H1 (cell line): Measurements from ENCODE around the gene MT1G. TPM values are rescaled to one million over a fixed set of nuclear protein-coding genes. Genes with fewer than 3 reads are reported as not detected.

Source experiments
- CTCF ChIA-PET: fragments of 300-600 bp; sonication (Branson Sonifier 250); formaldehyde crosslinking; loops from one replicate; lab custom pipeline; 2021; ENCODE audit not compliant: partially characterized antibody; lab: Charles Lee
- POLR2A ChIA-PET: fragments of 300-600 bp; sonication (Branson Sonifier 250); formaldehyde crosslinking; loops from one replicate; lab custom pipeline; 2021; ENCODE audit warnings: inconsistent platforms; ENCODE audit not compliant: partially characterized antibody; lab: Charles Lee
- DNase-seq, 2 experiments: peaks; one replicate each; pipeline versions ENCODE4 v3.0.0 to v3.0.0-alpha.2; 2010 to 2022; ENCODE audit warnings: low spot score in 2 of 2, low read depth in 1 of 2, mixed read lengths in 1 of 2
- FAIRE-seq: peaks from 2 replicates; lab custom pipeline; 2011; peaks lifted over from hg19 to GRCh38; lab: Jason Lieb, UNC
- H2AFZ ChIP-seq: 2 replicates; pipeline ENCODE4 v1.8.1; 2012; ENCODE audit warnings: low read length, inconsistent platforms
- H2AK5ac ChIP-seq: 2 replicates; pipeline ENCODE4 v1.6.1; 2013; ENCODE audit warnings: low read depth, low read length
- H2BK120ac ChIP-seq: replicated peaks from 2 replicates; pipeline ENCODE3; 2013; ENCODE audit warnings: low read depth, low read length, inconsistent platforms
- H2BK12ac ChIP-seq: 2 replicates; pipeline ENCODE4 v1.6.1; 2013; ENCODE audit warnings: low read depth, low read length
- H2BK15ac ChIP-seq: 2 replicates; pipeline ENCODE4 v1.6.1; 2013; ENCODE audit warnings: low read length
- H2BK20ac ChIP-seq: 2 replicates; pipeline ENCODE4 v1.6.1; 2013; ENCODE audit warnings: low read length
- H2BK5ac ChIP-seq: 2 replicates; pipeline ENCODE4 v1.6.1; 2013; ENCODE audit warnings: low read depth, low read length
- H3K14ac ChIP-seq: 2 replicates; pipeline ENCODE4 v1.6.1; 2013; ENCODE audit warnings: inconsistent platforms; ENCODE audit not compliant: insufficient read length
- H3K18ac ChIP-seq: 2 replicates; pipeline ENCODE4 v1.6.1; 2013; ENCODE audit warnings: low read length; ENCODE audit errors: extremely low read depth
- H3K23ac ChIP-seq: 2 replicates; pipeline ENCODE4 v1.6.1; 2013; ENCODE audit warnings: inconsistent platforms; ENCODE audit not compliant: insufficient read length
- H3K23me2 ChIP-seq: 2 replicates; pipeline ENCODE4 v1.6.1; 2013; ENCODE audit warnings: low read depth, low read length
- H3K27ac ChIP-seq: 2 replicates; pipeline ENCODE4 v1.6.1; 2011; ENCODE audit warnings: low read depth, low read length, inconsistent platforms
- H3K27me3 ChIP-seq, 4 experiments: replicated peaks in 1 of 4; 1 replicate in 1 of 4; 2 replicates in 3 of 4; pipeline versions ENCODE4 v1.6.1 to v1.8.1; 2011 to 2013; ENCODE audit warnings: low read length in 3 of 4, mild to moderate bottlenecking in 3 of 4, inconsistent platforms in 2 of 4, mixed read lengths in 2 of 4, moderate library complexity in 1 of 4; ENCODE audit not compliant: control insufficient read depth in 3 of 4, insufficient read depth in 3 of 4; ENCODE audit errors: extremely low read depth in 1 of 4
- H3K36me3 ChIP-seq, 4 experiments: 2 replicates each; pipeline versions ENCODE4 v1.6.1 to v1.8.1; 2011 to 2013; ENCODE audit warnings: mild to moderate bottlenecking in 4 of 4, low read length in 3 of 4, moderate library complexity in 2 of 4, control low read depth in 1 of 4, inconsistent platforms in 1 of 4; ENCODE audit not compliant: insufficient read depth in 4 of 4, control insufficient read depth in 2 of 4
- H3K4ac ChIP-seq: replicated peaks from 2 replicates; pipeline ENCODE3; 2013; ENCODE audit warnings: low read length, low read depth, mixed read lengths, inconsistent platforms; ENCODE audit not compliant: insufficient read length
- H3K4me1 ChIP-seq, 4 experiments: replicated peaks in 1 of 4; 1 replicate in 1 of 4; 2 replicates in 3 of 4; pipeline versions ENCODE4 v1.6.1 to v1.8.1; 2011 to 2013; ENCODE audit warnings: low read length in 3 of 4, inconsistent platforms in 2 of 4, mixed read lengths in 1 of 4; ENCODE audit not compliant: insufficient read depth in 4 of 4, control insufficient read depth in 3 of 4
- H3K4me2 ChIP-seq, 2 experiments: 2 replicates each; pipeline versions ENCODE4 v1.6.1 to v1.8.1; 2011 to 2013; ENCODE audit warnings: low read depth in 2 of 2, low read length in 2 of 2, control low read depth in 1 of 2, inconsistent platforms in 1 of 2, mild to moderate bottlenecking in 1 of 2; ENCODE audit not compliant: insufficient read depth in 1 of 2
- H3K4me3 ChIP-seq, 4 experiments: fragments of 200-600, 300-600 bp in 1 of 4; sonication (generic), shearing (Covaris generic), sonication (Bioruptor Twin) in 1 of 4; 2 replicates each; pipeline versions ENCODE4 v1.5.1 to v1.8.1; 2011 to 2016; ENCODE audit warnings: low read length in 4 of 4, low read depth in 3 of 4, control low read depth in 2 of 4, inconsistent platforms in 2 of 4, mild to moderate bottlenecking in 2 of 4, mixed read lengths in 1 of 4, moderate library complexity in 1 of 4; ENCODE audit not compliant: insufficient read depth in 2 of 4; ENCODE audit errors: extremely low read depth in 1 of 4
- H3K56ac ChIP-seq: replicated peaks from 2 replicates; pipeline ENCODE3; 2013; ENCODE audit warnings: low read depth, mild to moderate bottlenecking, mixed read lengths, low read length, inconsistent platforms; ENCODE audit not compliant: insufficient read length
- H3K79me1 ChIP-seq: 2 replicates; pipeline ENCODE4 v1.6.1; 2013; ENCODE audit warnings: low read depth, low read length, control low read depth
- H3K79me2 ChIP-seq, 2 experiments: 2 replicates each; pipeline versions ENCODE4 v1.6.1 to v1.8.1; 2012 to 2013; ENCODE audit warnings: low read length in 2 of 2, mild to moderate bottlenecking in 2 of 2, inconsistent platforms in 1 of 2; ENCODE audit not compliant: insufficient read depth in 2 of 2, control insufficient read depth in 1 of 2
- H3K9ac ChIP-seq, 4 experiments: replicated peaks in 1 of 4; 1 replicate in 1 of 4; 2 replicates in 3 of 4; pipeline versions ENCODE4 v1.6.1 to v1.8.1; 2011 to 2013; ENCODE audit warnings: low read depth in 3 of 4, low read length in 3 of 4, control low read depth in 2 of 4, mild to moderate bottlenecking in 2 of 4, moderate library complexity in 2 of 4, inconsistent platforms in 1 of 4; ENCODE audit errors: extremely low read depth in 1 of 4
- H3K9me3 ChIP-seq, 2 experiments: 2 replicates each; pipeline versions ENCODE4 v1.6.1 to v1.8.1; 2012 to 2013; ENCODE audit warnings: mild to moderate bottlenecking in 2 of 2, moderate library complexity in 2 of 2, control low read depth in 1 of 2, inconsistent platforms in 1 of 2, low read depth in 1 of 2, low read length in 1 of 2, mixed read lengths in 1 of 2; ENCODE audit not compliant: insufficient read depth in 2 of 2
- H4K20me1 ChIP-seq, 2 experiments: replicated peaks in 1 of 2; 2 replicates each; pipeline versions ENCODE3 to v1.8.1; 2011 to 2013; ENCODE audit warnings: inconsistent platforms in 2 of 2, low read length in 2 of 2, mild to moderate bottlenecking in 1 of 2; ENCODE audit not compliant: insufficient read depth in 2 of 2, control insufficient read depth in 1 of 2
- H4K5ac ChIP-seq: 2 replicates; pipeline ENCODE4 v1.6.1; 2013; ENCODE audit warnings: low read length, low read depth, mixed read lengths, inconsistent platforms; ENCODE audit not compliant: insufficient read length
- H4K8ac ChIP-seq: 2 replicates; pipeline ENCODE4 v1.8.0; 2013; ENCODE audit warnings: mild to moderate bottlenecking, moderate library complexity, low read length, inconsistent platforms; ENCODE audit not compliant: insufficient read depth; ENCODE audit errors: extremely low read depth
- H4K91ac ChIP-seq: replicated peaks from 2 replicates; pipeline ENCODE3; 2013; ENCODE audit warnings: low read length, mixed read lengths, inconsistent platforms; ENCODE audit not compliant: insufficient read length
- ASH2L ChIP-seq: fragments of 200-600, 300-600 bp; sonication (generic); IDR thresholded peaks from one replicate; pipeline ENCODE4 v1.7.1; 2017; ENCODE audit warnings: low read length
- CBX5 ChIP-seq: fragments of 300-800, 300-1000 bp; sonication (generic); IDR thresholded peaks from 2 replicates; pipeline ENCODE4 v1.7.1; 2016; ENCODE audit warnings: antibody characterized with exemption, low read length, low read depth
- CEBPB ChIP-seq: IDR thresholded peaks from 2 replicates; pipeline ENCODE4 v1.6.1; 2012; ENCODE audit warnings: low read depth, low read length
- CHD2 ChIP-seq: IDR thresholded peaks from 2 replicates; pipeline ENCODE4 v1.6.1; 2012; ENCODE audit warnings: low read length, improper control_type of control experiment
- EP300 ChIP-seq, 2 experiments: IDR thresholded peaks; 1 replicate in 1 of 2; 2 replicates in 1 of 2; pipeline ENCODE4 v1.6.1; 2011 to 2012; ENCODE audit warnings: low read depth in 2 of 2, low read length in 2 of 2, mild to moderate bottlenecking in 2 of 2, borderline replicate concordance in 1 of 2, inconsistent platforms in 1 of 2, moderate library complexity in 1 of 2
- EZH2 ChIP-seq: fragments of 200-600 bp; sonication (generic); IDR thresholded peaks from 2 replicates; pipeline ENCODE4 v1.7.1; 2012; ENCODE audit warnings: low read depth, mild to moderate bottlenecking, moderate library complexity, low read length, inconsistent platforms; ENCODE audit not compliant: severe bottlenecking
- FOSL1 ChIP-seq: IDR thresholded peaks from 2 replicates; pipeline ENCODE4 v1.6.1; 2011; ENCODE audit warnings: mild to moderate bottlenecking, low read depth, low read length, moderate library complexity; ENCODE audit not compliant: insufficient read depth
- NANOG ChIP-seq: IDR thresholded peaks from 2 replicates; pipeline ENCODE4 v1.6.1; 2011; ENCODE audit warnings: low read length, low read depth, mild to moderate bottlenecking, inconsistent platforms; ENCODE audit not compliant: insufficient read depth, poor library complexity, severe bottlenecking
- RXRA ChIP-seq: IDR thresholded peaks from 2 replicates; pipeline ENCODE4 v1.6.1; 2011; ENCODE audit warnings: low read depth, mild to moderate bottlenecking, low read length, moderate library complexity; ENCODE audit not compliant: insufficient read depth
- SRF ChIP-seq: IDR thresholded peaks from 2 replicates; pipeline ENCODE4 v1.6.1; 2011; ENCODE audit warnings: mild to moderate bottlenecking, low read depth, low read length, moderate library complexity
- TAF7 ChIP-seq: optimal IDR thresholded peaks from 2 replicates; pipeline ENCODE3; 2011; ENCODE audit warnings: low read depth, mild to moderate bottlenecking, inconsistent platforms, low read length, moderate library complexity, borderline replicate concordance
- TBP ChIP-seq: IDR thresholded peaks from 2 replicates; pipeline ENCODE4 v1.6.1; 2011; ENCODE audit warnings: low read depth, low read length, improper control_type of control experiment
- TCF12 ChIP-seq: IDR thresholded peaks from 2 replicates; pipeline ENCODE4 v1.6.1; 2011; ENCODE audit warnings: low read depth, mild to moderate bottlenecking, low read length
- WGBS, 2 experiments: shearing (Covaris generic) in 1 of 2; methylation state at CpG; one replicate each; pipeline versions ENCODE4 v1.1.6 to v1.1.7; 2013 to 2015; ENCODE audit warnings: low lambda C conversion rate in 2 of 2, mixed read lengths in 2 of 2, inconsistent platforms in 1 of 2, low coverage in 1 of 2, missing lambda C conversion rate in 1 of 2; ENCODE audit not compliant: insufficient replicate concordance in 2 of 2, insufficient coverage in 1 of 2, insufficient read length in 1 of 2; ENCODE audit errors: extremely low coverage in 1 of 2, missing lambda C conversion rate in 1 of 2; 5-methylcytosine and 5-hydroxymethylcytosine counted together
- polyA plus RNA-seq, 7 experiments: library from polyadenylated mRNA; depleted of rRNA in 3 of 7; stranded (reverse) in 5 of 7; unstranded in 2 of 7; fragments of >200 nt in 5 of 7; fragments of 200-250 nt in 2 of 7; gene quantifications; 1 replicate in 5 of 7; 2 replicates in 1 of 7; 4 replicates in 1 of 7; pipeline versions ENCODE4 v1.2.1 to v1.2.3, GENCODE V29; 2011 to 2013; ENCODE audit warnings: missing spikeins in 2 of 7, mixed read lengths in 2 of 7
- total RNA-seq: library from RNA; stranded (reverse); fragmentation: NEBNext Ultra II Directional; extraction: Animal tissue kit (Norgen Biotek cat#: 25700); gene quantifications from 2 replicates; pipeline ENCODE4 v1.2.1, GENCODE V29; 2021
- TF ChIP-seq, protein P1 (sequence below): IDR thresholded peaks from 2 replicates; pipeline ENCODE4 v1.6.1; 2011; ENCODE audit warnings: low read length, improper control_type of control experiment

The MT1G gene
- total and polyA plus RNA-seq, 2 of the 8 experiments (the other 6 are each of a cell fraction or from before 2014, with no cell fraction given), result 17.7 to 515 TPM

DNA sequence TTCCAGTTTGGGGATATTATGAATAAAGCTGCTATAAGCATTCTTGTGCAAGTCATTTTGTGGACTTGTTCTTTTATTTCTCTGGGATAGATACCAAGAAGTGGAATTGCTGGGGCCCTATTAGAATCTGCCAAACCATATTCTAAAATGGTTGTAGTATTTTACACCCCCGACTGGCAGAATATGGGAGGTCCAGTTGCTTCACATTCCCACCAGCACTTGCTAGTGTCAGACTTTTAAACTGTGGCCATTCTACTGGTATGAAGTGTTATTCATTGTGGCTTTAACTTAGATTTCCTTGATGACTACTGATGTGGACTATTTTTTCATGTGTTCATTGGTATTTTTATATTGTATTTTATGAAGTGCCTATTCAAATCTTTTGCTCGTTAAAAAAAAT, 44.0 kb upstream of the MT1G start:
- Histone ChIP-seq H4K5ac (no peak overlapping the region), H3K27me3 (peaks cover 0 to 3% (median 0%) of the 10 kb centered on the region in 4 experiments; a peak in 1 of 7 replicates), H3K4ac (no peak overlapping the region), H3K4me2 (no peak overlapping the region), H2BK12ac (no peak overlapping the region), H3K27ac (no peak overlapping the region), H3K14ac (no peak overlapping the region), H3K9ac (no peak overlapping the region), H2BK20ac (no peak overlapping the region), H3K4me3 (no peak overlapping the region), H4K91ac (no peak overlapping the region), H4K20me1 (no peaks in the 10 kb centered on the region), H3K36me3 (no peaks in the 10 kb centered on the region), H2AFZ (no peak overlapping the region), H3K9me3 (no peaks in the 10 kb centered on the region), H3K56ac (no peak overlapping the region), H3K23me2 (no peaks in the 10 kb centered on the region), H4K8ac (no peak overlapping the region), H3K79me1 (no peaks in the 10 kb centered on the region), H2AK5ac (no peak overlapping the region), H3K4me1 (no peaks in the 10 kb centered on the region), H3K23ac (no peak overlapping the region), H3K18ac (no peak overlapping the region), H2BK15ac (no peak overlapping the region), H2BK120ac (no peak overlapping the region), H3K79me2 (no peaks in the 10 kb centered on the region), H2BK5ac (no peak overlapping the region)
- DNase-seq (no peak), FAIRE-seq (no peak)
- CTCF ChIA-PET, result interaction anchor here (0.6 kb wide), 1 partner anchor 10 kb away, joined by 3 read pairs; no protein-coding TSS in a partner anchor
- 93% methylated on average over 2 of the region's 2 CpGs; no CpG with 5 or more reads in 1 of the 2 experiments for WGBS, 2 experiments
- POLR2A ChIA-PET, result no interaction called here
- no peak for TF ChIP-seq FOSL1
- TF ChIP-seq CHD2, result no peak
- no peak for TF ChIP-seq TCF12
- no peak for TF ChIP-seq CEBPB
- TF ChIP-seq EP300 (IDR thresholded peaks at IDR 0.05; ENCODE audit: borderline replicate concordance in 1 of 2, low read depth in 2 of 2, low read length in 2 of 2), result no peak
- no peak for TF ChIP-seq CBX5
- no peak for TF ChIP-seq NANOG
- no peak for TF ChIP-seq SRF
- TF ChIP-seq, protein P1, sequence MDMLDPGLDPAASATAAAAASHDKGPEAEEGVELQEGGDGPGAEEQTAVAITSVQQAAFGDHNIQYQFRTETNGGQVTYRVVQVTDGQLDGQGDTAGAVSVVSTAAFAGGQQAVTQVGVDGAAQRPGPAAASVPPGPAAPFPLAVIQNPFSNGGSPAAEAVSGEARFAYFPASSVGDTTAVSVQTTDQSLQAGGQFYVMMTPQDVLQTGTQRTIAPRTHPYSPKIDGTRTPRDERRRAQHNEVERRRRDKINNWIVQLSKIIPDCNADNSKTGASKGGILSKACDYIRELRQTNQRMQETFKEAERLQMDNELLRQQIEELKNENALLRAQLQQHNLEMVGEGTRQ, result no peak
- no peak for TF ChIP-seq TAF7
- TF ChIP-seq TBP, result no peak
- TF ChIP-seq ASH2L, result no peak
- no peak for TF ChIP-seq EZH2
- no peak for TF ChIP-seq RXRA
